Neural progenitor cell (in vitro differentiated cells): ENCODE measurements around the gene EGR4. TPM values are rescaled to one million over a fixed set of nuclear protein-coding genes. Genes with fewer than 3 reads are reported as not detected.

Experiments used
- DNase-seq: peaks from one replicate; pipeline ENCODE4 v3.0.0-alpha.2; 2016; ENCODE audit warnings: low spot score
- H2AFZ ChIP-seq: fragments of 200-600 bp; sonication (generic); replicated peaks from 2 replicates; pipeline ENCODE4 v1.6.1; 2016; ENCODE audit warnings: antibody characterized with exemption
- H3F3A ChIP-seq: fragments of 200-600 bp; sonication (generic); 2 replicates; pipeline ENCODE4 v1.6.1; 2016; ENCODE audit warnings: antibody characterized with exemption, low read depth
- H3K27ac ChIP-seq: fragments of 200-600 bp; sonication (generic); 2 replicates; pipeline ENCODE4 v1.5.1; 2016; ENCODE audit warnings: mild to moderate bottlenecking
- H3K27me3 ChIP-seq: fragments of 200-600 bp; sonication (generic); 2 replicates; pipeline ENCODE4 v1.6.1; 2016; ENCODE audit warnings: mild to moderate bottlenecking, moderate library complexity
- H3K36me3 ChIP-seq: fragments of 200-600 bp; sonication (generic); 2 replicates; pipeline ENCODE4 v1.5.1; 2016
- H3K4me1 ChIP-seq: fragments of 200-600 bp; sonication (generic); 2 replicates; pipeline ENCODE4 v1.6.1; 2016; ENCODE audit warnings: mixed run types
- H3K4me2 ChIP-seq: fragments of 200-600 bp; sonication (generic); 2 replicates; pipeline ENCODE4 v1.6.1; 2016
- H3K4me3 ChIP-seq: fragments of 200-600 bp; sonication (generic); 2 replicates; pipeline ENCODE4 v1.5.1; 2016
- H3K79me2 ChIP-seq: fragments of 200-600 bp; sonication (generic); 2 replicates; pipeline ENCODE4 v1.6.1; 2016; ENCODE audit warnings: low read depth
- H3K9ac ChIP-seq: fragments of 200-600 bp; sonication (generic); 2 replicates; pipeline ENCODE4 v1.6.1; 2016
- H3K9me3 ChIP-seq: fragments of 200-600 bp; sonication (generic); 2 replicates; pipeline ENCODE4 v1.5.1; 2016; ENCODE audit warnings: low read depth
- H4K20me1 ChIP-seq: fragments of 200-600 bp; sonication (generic); 2 replicates; pipeline ENCODE4 v1.6.1; 2016; ENCODE audit warnings: low read depth
- H3K27ac Mint-ChIP-seq: 3 replicates; pipeline ENCODE4 v1.8.0; 2021; ENCODE audit warnings: mixed read lengths
- H3K27me3 Mint-ChIP-seq: 2 replicates; pipeline ENCODE4 v1.8.0; 2022; ENCODE audit warnings: low read depth, mild to moderate bottlenecking, inconsistent platforms, moderate library complexity, mixed read lengths; ENCODE audit not compliant: insufficient read depth
- H3K36me3 Mint-ChIP-seq: 3 replicates; pipeline ENCODE4 v1.8.0; 2021; ENCODE audit warnings: mixed read lengths
- H3K4me1 Mint-ChIP-seq: 3 replicates; pipeline ENCODE4 v1.8.0; 2021; ENCODE audit warnings: mixed read lengths
- H3K4me3 Mint-ChIP-seq: 3 replicates; pipeline ENCODE4 v1.8.0; 2021; ENCODE audit warnings: mild to moderate bottlenecking, moderate library complexity, mixed read lengths
- H3K9me3 Mint-ChIP-seq: 3 replicates; pipeline ENCODE4 v1.8.0; 2020; ENCODE audit warnings: mixed read lengths
- EZH2 ChIP-seq: fragments of 200-600 bp; sonication (generic); IDR thresholded peaks from 2 replicates; pipeline ENCODE4 v1.6.1; 2017; ENCODE audit warnings: antibody characterized with exemption, mild to moderate bottlenecking, moderate library complexity
- EZH2phosphoT487 ChIP-seq: fragments of 200-600 bp; sonication (generic); IDR thresholded peaks from 2 replicates; pipeline ENCODE4 v1.6.1; 2017; ENCODE audit warnings: antibody characterized with exemption
- total RNA-seq: library from RNA; depleted of rRNA; stranded (reverse); fragments of >200 nt; gene quantifications from 2 replicates; pipeline ENCODE4 v1.2.3, GENCODE V29; 2015; ENCODE audit warnings: low replicate concordance
- TF ChIP-seq, protein P1 (sequence below): fragments of 200-600 bp; sonication (generic); IDR thresholded peaks from 2 replicates; pipeline ENCODE4 v1.5.1; 2017; ENCODE audit warnings: antibody characterized with exemption, mild to moderate bottlenecking

EGR4 gene
- total RNA-seq, 1 donor from 2014 or later = not detected

DNA sequence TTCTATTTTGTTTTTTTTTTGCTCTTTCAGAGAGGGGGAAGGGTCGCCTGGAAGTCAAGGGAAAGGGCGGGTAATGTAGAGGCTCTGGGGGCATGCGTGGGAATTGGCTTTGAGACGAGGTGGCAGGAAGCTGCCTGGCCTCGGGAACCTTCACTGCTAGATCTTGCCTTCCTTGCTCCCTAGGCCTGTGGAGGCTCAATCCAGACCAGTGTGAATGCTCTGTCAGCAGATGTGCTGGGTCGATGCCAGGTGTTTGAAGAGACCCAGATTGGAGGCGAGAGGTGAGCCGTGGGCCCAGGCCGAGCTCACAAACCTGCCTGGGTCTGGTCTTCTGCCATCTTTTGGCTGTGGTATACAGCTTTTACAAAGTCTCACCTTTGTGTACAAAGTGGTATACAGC, 43.7 kb downstream of the EGR4 start:
- peaks cover 4% of the 10 kb centered on the region for H3K79me2 ChIP-seq
- TF ChIP-seq, protein P1, sequence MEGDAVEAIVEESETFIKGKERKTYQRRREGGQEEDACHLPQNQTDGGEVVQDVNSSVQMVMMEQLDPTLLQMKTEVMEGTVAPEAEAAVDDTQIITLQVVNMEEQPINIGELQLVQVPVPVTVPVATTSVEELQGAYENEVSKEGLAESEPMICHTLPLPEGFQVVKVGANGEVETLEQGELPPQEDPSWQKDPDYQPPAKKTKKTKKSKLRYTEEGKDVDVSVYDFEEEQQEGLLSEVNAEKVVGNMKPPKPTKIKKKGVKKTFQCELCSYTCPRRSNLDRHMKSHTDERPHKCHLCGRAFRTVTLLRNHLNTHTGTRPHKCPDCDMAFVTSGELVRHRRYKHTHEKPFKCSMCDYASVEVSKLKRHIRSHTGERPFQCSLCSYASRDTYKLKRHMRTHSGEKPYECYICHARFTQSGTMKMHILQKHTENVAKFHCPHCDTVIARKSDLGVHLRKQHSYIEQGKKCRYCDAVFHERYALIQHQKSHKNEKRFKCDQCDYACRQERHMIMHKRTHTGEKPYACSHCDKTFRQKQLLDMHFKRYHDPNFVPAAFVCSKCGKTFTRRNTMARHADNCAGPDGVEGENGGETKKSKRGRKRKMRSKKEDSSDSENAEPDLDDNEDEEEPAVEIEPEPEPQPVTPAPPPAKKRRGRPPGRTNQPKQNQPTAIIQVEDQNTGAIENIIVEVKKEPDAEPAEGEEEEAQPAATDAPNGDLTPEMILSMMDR = no peak
- TF ChIP-seq EZH2 = no peak
- no peak for TF ChIP-seq EZH2phosphoT487
- H3K4me2 ChIP-seq = no peak overlapping the region
- H3K4me1 ChIP-seq = no peaks in the 10 kb centered on the region
- H3K27me3 ChIP-seq = no peaks in the 10 kb centered on the region
- H3F3A ChIP-seq = peaks cover 4% of the 10 kb centered on the region
- peaks cover 14% of the 10 kb centered on the region for H3K36me3 ChIP-seq
- no peak for DNase-seq
- H3K9ac ChIP-seq = no peak overlapping the region
- H4K20me1 ChIP-seq = peaks cover 54% of the 10 kb centered on the region
- no peak overlapping the region for H3K4me3 ChIP-seq
- H3K9me3 ChIP-seq = no peaks in the 10 kb centered on the region
- Mint-ChIP-seq H3K36me3 (peaks cover 49% of the 10 kb centered on the region), H3K9me3 (no peaks in the 10 kb centered on the region), H3K4me1 (no peaks in the 10 kb centered on the region), H3K4me3 (no peak overlapping the region), H3K27me3 (peaks cover 2% of the 10 kb centered on the region), H3K27ac (no peak overlapping the region)
- no peak overlapping the region for H3K27ac ChIP-seq
- H2AFZ ChIP-seq = no peak overlapping the region

DNA sequence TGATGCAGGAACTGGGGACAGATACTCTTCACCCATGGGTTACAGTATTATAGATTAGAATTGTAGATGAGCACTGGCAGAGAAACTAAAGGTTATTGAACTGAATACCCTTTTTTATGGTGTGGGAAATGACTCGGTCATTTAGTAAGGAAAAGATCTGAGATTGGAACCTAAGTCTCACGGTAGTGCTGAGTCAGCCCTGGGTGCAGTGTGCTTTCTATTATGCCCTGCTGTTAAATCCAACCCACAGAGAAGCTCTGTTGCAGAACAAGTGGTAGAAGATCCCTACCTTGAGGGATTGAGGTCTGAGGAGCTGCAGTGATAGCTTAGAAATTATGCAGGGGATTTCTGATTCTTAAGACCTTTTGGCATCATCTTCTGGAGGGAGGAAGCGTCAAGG, 46.5 kb downstream of the EGR4 start:
- no peak overlapping the region for H3K4me3 ChIP-seq
- peaks cover 41% of the 10 kb centered on the region for H3K36me3 Mint-ChIP-seq

DNA sequence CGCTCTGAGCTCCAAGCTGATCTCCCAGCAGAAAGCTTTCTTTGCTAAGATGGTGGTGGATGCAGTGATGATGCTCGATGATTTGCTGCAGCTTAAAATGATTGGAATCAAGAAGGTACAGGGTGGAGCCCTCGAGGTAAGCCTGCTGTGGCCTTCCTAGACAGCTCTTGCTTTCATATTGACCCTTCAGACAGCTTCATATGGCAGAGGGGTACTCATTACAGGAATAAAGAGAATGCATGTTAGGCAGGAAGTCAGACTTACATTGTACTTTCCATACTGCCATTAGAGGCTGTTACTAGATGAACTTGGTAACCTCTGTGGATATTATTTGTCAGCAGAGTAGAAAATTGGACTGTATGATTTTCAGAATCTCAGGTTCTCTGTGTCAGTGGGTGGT, 48.8 kb downstream of the EGR4 start:
- no peak overlapping the region for H3K9ac ChIP-seq

More for the DNA sequence above, 46.5 kb downstream of the EGR4 start:
- Mint-ChIP-seq H3K4me1 (no peaks in the 10 kb centered on the region), H3K27ac (no peak overlapping the region), H3K9me3 (no peaks in the 10 kb centered on the region), H3K4me3 (no peak overlapping the region), H3K27me3 (peaks cover 2% of the 10 kb centered on the region)
- peaks cover 25% of the 10 kb centered on the region for H3K79me2 ChIP-seq
- H3K4me2 ChIP-seq = no peak overlapping the region
- no peaks in the 10 kb centered on the region for H3K27me3 ChIP-seq
- H2AFZ ChIP-seq = no peak overlapping the region
- no peaks in the 10 kb centered on the region for H3F3A ChIP-seq
- no peaks in the 10 kb centered on the region for H3K9me3 ChIP-seq
- no peak overlapping the region for H3K9ac ChIP-seq
- no peak for DNase-seq
- TF ChIP-seq EZH2 (no peak), EZH2phosphoT487 (no peak)
- TF ChIP-seq, protein P1 = no peak
- H3K27ac ChIP-seq = no peak overlapping the region
- no peaks in the 10 kb centered on the region for H3K4me1 ChIP-seq
- H4K20me1 ChIP-seq = peaks cover 64% of the 10 kb centered on the region
- H3K36me3 ChIP-seq = peaks cover 18% of the 10 kb centered on the region

More for the DNA sequence above, 48.8 kb downstream of the EGR4 start:
- Histone ChIP-seq H2AFZ (no peak overlapping the region), H3K9me3 (no peaks in the 10 kb centered on the region), H3F3A (no peaks in the 10 kb centered on the region), H3K79me2 (peaks cover 48% of the 10 kb centered on the region), H3K27ac (no peak overlapping the region), H3K27me3 (no peaks in the 10 kb centered on the region), H3K36me3 (peaks cover 24% of the 10 kb centered on the region), H3K4me1 (no peaks in the 10 kb centered on the region), H4K20me1 (peaks cover 82% of the 10 kb centered on the region), H3K4me3 (no peak overlapping the region), H3K4me2 (no peak overlapping the region)
- peaks cover 27% of the 10 kb centered on the region for H3K36me3 Mint-ChIP-seq
- H3K9me3 Mint-ChIP-seq = no peaks in the 10 kb centered on the region
- no peak for DNase-seq
- no peak overlapping the region for H3K27ac Mint-ChIP-seq
- H3K27me3 Mint-ChIP-seq = peaks cover 2% of the 10 kb centered on the region
- H3K4me3 Mint-ChIP-seq = no peak overlapping the region
- TF ChIP-seq EZH2 (no peak), EZH2phosphoT487 (no peak)
- TF ChIP-seq, protein P1 = no peak
- no peaks in the 10 kb centered on the region for H3K4me1 Mint-ChIP-seq
